ENCODE data around the gene NKD2. TPM values are rescaled to one million over a fixed set of nuclear protein-coding genes. Genes with fewer than 3 reads are reported as not detected.

Gene NKD2
- total RNA-seq, 1 donor from 2014 or later: 0.41 TPM

DNA sequence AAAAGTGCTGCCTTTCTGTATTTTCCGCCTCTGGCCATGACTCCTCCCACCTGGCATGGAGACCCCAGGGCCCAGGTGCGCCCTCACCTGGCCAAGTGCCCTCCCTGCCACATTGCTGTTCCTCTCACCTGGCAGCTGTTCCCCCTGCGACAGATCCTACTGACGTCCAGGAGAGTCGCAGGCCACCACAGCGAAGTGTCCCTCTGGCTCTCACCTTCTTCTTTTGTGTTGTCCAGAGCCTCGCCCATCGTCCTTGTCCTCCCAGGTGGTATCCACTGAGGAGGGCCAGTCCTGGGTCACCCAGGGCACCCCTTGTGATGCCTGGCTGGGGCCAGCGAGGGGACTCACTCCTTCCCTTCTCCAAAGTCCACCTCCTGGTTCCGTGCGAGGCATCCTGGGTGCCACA lies 2.6 kb downstream of the NKD2 start:
- H3K9me3 Mint-ChIP-seq (ENCODE audit: unreplicated experiment): no peaks in the 10 kb centered on the region
- Histone ChIP-seq H3K79me2 (ENCODE audit: insufficient read depth, low read length) (no peaks in the 10 kb centered on the region), H3K4me1 (ENCODE audit: insufficient read depth, low read length) (no peaks in the 10 kb centered on the region), H2AFZ (ENCODE audit: low read depth, low read length) (no peak overlapping the region), H3K9ac (ENCODE audit: low read length) (no peak overlapping the region), H3K27me3 (ENCODE audit: insufficient read depth, low read length) (peaks cover 37% of the 10 kb centered on the region), H4K20me1 (ENCODE audit: insufficient read depth, low read length) (no peaks in the 10 kb centered on the region), H3K4me2 (ENCODE audit: low read length) (no peak overlapping the region), H3K36me3 (ENCODE audit: insufficient read depth, low read length) (no peaks in the 10 kb centered on the region), H3K4me3 (ENCODE audit: insufficient read depth, low read depth, low read length) (no peak overlapping the region), H3K9me3 (ENCODE audit: insufficient read depth, low read depth, low read length) (no peaks in the 10 kb centered on the region), H3K27ac (ENCODE audit: low read depth, low read length) (no peak overlapping the region)
- DNase-seq (ENCODE audit: low read depth) (no peak), FAIRE-seq (no peak)
- H3K36me3 Mint-ChIP-seq (ENCODE audit: low read depth, unreplicated experiment): no peaks in the 10 kb centered on the region
- peak overlapping the region; percentile 18 for H3K27ac Mint-ChIP-seq (ENCODE audit: unreplicated experiment)
- no peaks in the 10 kb centered on the region for H3K4me1 Mint-ChIP-seq (ENCODE audit: low read depth, unreplicated experiment)
- peaks cover 56% of the 10 kb centered on the region for H3K27me3 Mint-ChIP-seq (ENCODE audit: low read depth, unreplicated experiment)
- H3K4me3 Mint-ChIP-seq (ENCODE audit: unreplicated experiment): no peak overlapping the region
- TF ChIP-seq EZH2 (IDR thresholded peaks at IDR 0.05; ENCODE audit: insufficient read depth, low read length): no peak
- TF ChIP-seq, protein P1, sequence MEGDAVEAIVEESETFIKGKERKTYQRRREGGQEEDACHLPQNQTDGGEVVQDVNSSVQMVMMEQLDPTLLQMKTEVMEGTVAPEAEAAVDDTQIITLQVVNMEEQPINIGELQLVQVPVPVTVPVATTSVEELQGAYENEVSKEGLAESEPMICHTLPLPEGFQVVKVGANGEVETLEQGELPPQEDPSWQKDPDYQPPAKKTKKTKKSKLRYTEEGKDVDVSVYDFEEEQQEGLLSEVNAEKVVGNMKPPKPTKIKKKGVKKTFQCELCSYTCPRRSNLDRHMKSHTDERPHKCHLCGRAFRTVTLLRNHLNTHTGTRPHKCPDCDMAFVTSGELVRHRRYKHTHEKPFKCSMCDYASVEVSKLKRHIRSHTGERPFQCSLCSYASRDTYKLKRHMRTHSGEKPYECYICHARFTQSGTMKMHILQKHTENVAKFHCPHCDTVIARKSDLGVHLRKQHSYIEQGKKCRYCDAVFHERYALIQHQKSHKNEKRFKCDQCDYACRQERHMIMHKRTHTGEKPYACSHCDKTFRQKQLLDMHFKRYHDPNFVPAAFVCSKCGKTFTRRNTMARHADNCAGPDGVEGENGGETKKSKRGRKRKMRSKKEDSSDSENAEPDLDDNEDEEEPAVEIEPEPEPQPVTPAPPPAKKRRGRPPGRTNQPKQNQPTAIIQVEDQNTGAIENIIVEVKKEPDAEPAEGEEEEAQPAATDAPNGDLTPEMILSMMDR (IDR thresholded peaks at IDR 0.05; ENCODE audit: insufficient read depth, low read depth, low read length): peak; percentile 12

DNA sequence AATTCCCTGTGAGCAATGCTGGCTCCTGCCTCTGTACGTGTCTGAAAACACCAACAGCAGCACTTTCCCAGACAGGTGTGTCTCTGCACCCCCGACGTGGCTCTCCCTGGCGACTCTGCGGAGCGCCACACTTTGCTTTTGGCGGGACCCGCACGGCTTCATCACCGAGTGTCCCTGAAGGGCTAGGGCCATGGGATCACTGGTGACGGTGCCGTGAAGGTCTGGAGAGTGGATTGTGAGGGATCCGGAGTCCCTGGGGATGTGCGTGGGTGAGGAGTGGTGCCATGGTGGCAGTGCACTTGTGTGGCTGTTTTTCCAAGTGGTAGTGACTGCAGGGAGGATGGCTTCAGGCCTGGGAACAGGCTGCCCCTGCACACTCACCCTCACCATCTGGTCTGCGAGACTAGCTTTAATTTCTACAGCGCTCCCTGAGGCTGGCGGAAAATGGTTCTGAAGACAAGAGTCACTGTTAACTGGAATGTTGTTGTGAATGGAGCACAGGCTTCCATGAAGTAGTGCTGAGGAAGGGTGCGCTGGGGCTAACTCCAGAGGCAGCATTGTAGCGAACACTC lies 3.2 kb downstream of the NKD2 start:
- Mint-ChIP-seq H3K27me3 (ENCODE audit: low read depth, unreplicated experiment) (peaks cover 56% of the 10 kb centered on the region), H3K4me3 (ENCODE audit: unreplicated experiment) (no peak overlapping the region), H3K36me3 (ENCODE audit: low read depth, unreplicated experiment) (no peaks in the 10 kb centered on the region), H3K27ac (ENCODE audit: unreplicated experiment) (no peak overlapping the region), H3K9me3 (ENCODE audit: unreplicated experiment) (no peaks in the 10 kb centered on the region), H3K4me1 (ENCODE audit: low read depth, unreplicated experiment) (no peaks in the 10 kb centered on the region)
- no peaks in the 10 kb centered on the region for H4K20me1 ChIP-seq (ENCODE audit: insufficient read depth, low read length)
- H3K36me3 ChIP-seq (ENCODE audit: insufficient read depth, low read length): no peaks in the 10 kb centered on the region
- H3K4me2 ChIP-seq (ENCODE audit: low read length): no peak overlapping the region
- peaks cover 37% of the 10 kb centered on the region for H3K27me3 ChIP-seq (ENCODE audit: insufficient read depth, low read length)
- no peaks in the 10 kb centered on the region for H3K4me1 ChIP-seq (ENCODE audit: insufficient read depth, low read length)
- FAIRE-seq (no peak), DNase-seq (ENCODE audit: low read depth) (no peak)
- H3K79me2 ChIP-seq (ENCODE audit: insufficient read depth, low read length): no peaks in the 10 kb centered on the region
- H3K9ac ChIP-seq (ENCODE audit: low read length): no peak overlapping the region
- no peak overlapping the region for H3K27ac ChIP-seq (ENCODE audit: low read depth, low read length)
- no peaks in the 10 kb centered on the region for H3K9me3 ChIP-seq (ENCODE audit: insufficient read depth, low read depth, low read length)
- TF ChIP-seq EZH2 (IDR thresholded peaks at IDR 0.05; ENCODE audit: insufficient read depth, low read length): no peak
- TF ChIP-seq, protein P1 (IDR thresholded peaks at IDR 0.05; ENCODE audit: insufficient read depth, low read depth, low read length): no peak
- no peak overlapping the region for H3K4me3 ChIP-seq (ENCODE audit: insufficient read depth, low read depth, low read length)
- no peak overlapping the region for H2AFZ ChIP-seq (ENCODE audit: low read depth, low read length)

DNA sequence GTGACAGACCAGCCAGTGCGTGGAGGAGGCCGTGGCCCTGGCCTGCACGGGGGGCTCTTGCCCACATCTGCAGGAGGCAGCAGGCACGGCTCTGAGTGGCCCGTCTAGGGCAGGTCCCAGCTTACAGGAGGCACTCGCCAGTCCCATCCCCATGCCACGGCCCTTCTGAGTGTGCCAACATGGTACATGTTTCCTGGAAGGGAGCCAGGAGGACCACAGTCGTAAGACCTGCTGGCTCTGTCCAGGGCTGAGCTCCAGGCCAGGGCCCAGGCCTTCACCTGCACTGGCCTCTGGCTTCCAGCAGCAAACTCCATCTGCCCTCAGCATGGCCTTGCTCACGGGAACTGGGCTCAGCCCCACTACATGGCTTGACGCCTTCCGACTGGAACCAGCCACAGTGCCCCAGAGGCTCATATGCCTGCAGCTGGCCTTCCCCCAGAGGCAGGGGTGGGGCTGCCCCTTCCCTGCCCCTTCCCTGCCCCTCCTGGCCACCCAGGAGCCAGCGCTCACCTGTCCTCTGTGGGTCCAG lies 3.8 kb downstream of the NKD2 start:
- no peaks in the 10 kb centered on the region for H4K20me1 ChIP-seq (ENCODE audit: insufficient read depth, low read length)
- H3K79me2 ChIP-seq (ENCODE audit: insufficient read depth, low read length): no peaks in the 10 kb centered on the region
- no peak overlapping the region for H2AFZ ChIP-seq (ENCODE audit: low read depth, low read length)
- Mint-ChIP-seq H3K4me3 (ENCODE audit: unreplicated experiment) (no peak overlapping the region), H3K27me3 (ENCODE audit: low read depth, unreplicated experiment) (peaks cover 51% of the 10 kb centered on the region), H3K27ac (ENCODE audit: unreplicated experiment) (no peak overlapping the region), H3K36me3 (ENCODE audit: low read depth, unreplicated experiment) (no peaks in the 10 kb centered on the region), H3K4me1 (ENCODE audit: low read depth, unreplicated experiment) (no peaks in the 10 kb centered on the region), H3K9me3 (ENCODE audit: unreplicated experiment) (no peaks in the 10 kb centered on the region)
- H3K9ac ChIP-seq (ENCODE audit: low read length): no peak overlapping the region
- H3K27ac ChIP-seq (ENCODE audit: low read depth, low read length): no peak overlapping the region
- H3K4me3 ChIP-seq (ENCODE audit: insufficient read depth, low read depth, low read length): no peak overlapping the region
- no peak overlapping the region for H3K4me2 ChIP-seq (ENCODE audit: low read length)
- FAIRE-seq (no peak), DNase-seq (ENCODE audit: low read depth) (no peak)
- peaks cover 36% of the 10 kb centered on the region for H3K27me3 ChIP-seq (ENCODE audit: insufficient read depth, low read length)
- H3K36me3 ChIP-seq (ENCODE audit: insufficient read depth, low read length): no peaks in the 10 kb centered on the region
- TF ChIP-seq EZH2 (IDR thresholded peaks at IDR 0.05; ENCODE audit: insufficient read depth, low read length): no peak
- TF ChIP-seq, protein P1 (IDR thresholded peaks at IDR 0.05; ENCODE audit: insufficient read depth, low read depth, low read length): no peak
- H3K4me1 ChIP-seq (ENCODE audit: insufficient read depth, low read length): no peaks in the 10 kb centered on the region
- no peaks in the 10 kb centered on the region for H3K9me3 ChIP-seq (ENCODE audit: insufficient read depth, low read depth, low read length)

Data from astrocyte (in vitro differentiated cells and primary cell).